NB4 (cell line): Measurements from ENCODE around the gene SLC9C2.
A peak's percentile ranks its signal among the peaks of the same experiment; 100 is the strongest.
"Not testable (repeated sequence)": the region's sequence is repeated elsewhere in the genome, so short reads cannot be mapped to it uniquely, and the experiment has no call there.

ENCODE experiments used
- DNase-seq: peaks from one replicate; pipeline ENCODE4 v3.0.0; 2010; ENCODE audit warnings: low read depth
- H3K4me3 ChIP-seq: one replicate; pipeline ENCODE4 v1.5.1; 2011; ENCODE audit warnings: mild to moderate bottlenecking, low read depth, low read length, moderate library complexity
- CTCF ChIP-seq: IDR thresholded peaks from one replicate; pipeline ENCODE4 v1.5.1; 2012; ENCODE audit warnings: low read depth, low read length
- MAX ChIP-seq: IDR thresholded peaks from 2 replicates; pipeline ENCODE4 v1.6.1; 2011; ENCODE audit warnings: low read depth, low read length
- MYC ChIP-seq: IDR thresholded peaks from 2 replicates; pipeline ENCODE4 v1.6.1; 2011; ENCODE audit warnings: low read depth, low read length
- POLR2A ChIP-seq: IDR thresholded peaks from 2 replicates; pipeline ENCODE4 v1.6.1; 2011; ENCODE audit warnings: mild to moderate bottlenecking; ENCODE audit not compliant: insufficient read length; ENCODE audit errors: extremely low read depth

The SLC9C2 gene

GRCh38 chr1:173603056-173603591 lies at the start of gene SLC9C2:
TSS of gene SLC9C2 (minus strand) at chr1:173603072. CDS start at chr1:173601776, 1,296 bp downstream.
- DNase-seq: peak; percentile 45
- TF ChIP-seq MAX (no peak), CTCF (no peak), POLR2A (no peak), MYC (no peak)
- no peak within 1 kb of the TSS for H3K4me3 ChIP-seq

- no peak overlapping the region for H3K4me3 ChIP-seq
- DNase-seq: no peak
- TF ChIP-seq POLR2A: no peak
- no peak for TF ChIP-seq MYC
- no peak for TF ChIP-seq CTCF
- TF ChIP-seq MAX: no peak
These were observed 46.2 kb upstream of the SLC9C2 start for GRCh38 chr1:173648880-173649605.

- no peak for DNase-seq
- TF ChIP-seq MAX: no peak
- H3K4me3 ChIP-seq: no peak overlapping the region
These were observed 43.8 kb upstream of the SLC9C2 start for GRCh38 chr1:173646656-173647055.

GRCh38 chr1:173642450-173643139 lies 39.7 kb upstream of the SLC9C2 start:
- not testable (repeated sequence) for H3K4me3 ChIP-seq, DNase-seq

GRCh38 chr1:173639102-173639501 lies 36.2 kb upstream of the SLC9C2 start:
- TF ChIP-seq MYC (no peak), POLR2A (no peak), CTCF (no peak), MAX (no peak)
- H3K4me3 ChIP-seq: no peak overlapping the region

GRCh38 chr1:173638043-173639021 lies 35.5 kb upstream of the SLC9C2 start:
- no peak overlapping the region for H3K4me3 ChIP-seq
- TF ChIP-seq POLR2A (no peak), MYC (no peak), CTCF (no peak), MAX (no peak)
- no peak for DNase-seq

More at GRCh38 chr1:173639102-173639501, 36.2 kb upstream of the SLC9C2 start:
- DNase-seq: no peak

- H3K4me3 ChIP-seq, DNase-seq: not testable (repeated sequence)
These were observed 34.6 kb upstream of the SLC9C2 start for GRCh38 chr1:173637236-173638042.
